Activated CD8-positive, alpha-beta memory T cell treated with anti-CD3 and anti-CD28 coated beads, Interleukin-2, amount 50 U/mL, for 4 hours (primary cell): ENCODE results near the gene PLA2G2A.
"Not testable (repeated sequence)": the region's sequence is repeated elsewhere in the genome, so short reads cannot be mapped to it uniquely, and the experiment has no call there.

Experiments used
- DNase-seq: peaks from one replicate; pipeline ENCODE4 v3.0.0-alpha.2; 2020

Gene PLA2G2A

GRCh38 chr1:19971664-19972063 lies 7.8 kb downstream of the PLA2G2A start:
- no peak for DNase-seq

- DNase-seq: no peak
Observed at GRCh38 chr1:19969898-19970660, 9.3 kb downstream of the PLA2G2A start.

GRCh38 chr1:19967808-19968207 lies 11.6 kb downstream of the PLA2G2A start:
- no peak for DNase-seq

DNA sequence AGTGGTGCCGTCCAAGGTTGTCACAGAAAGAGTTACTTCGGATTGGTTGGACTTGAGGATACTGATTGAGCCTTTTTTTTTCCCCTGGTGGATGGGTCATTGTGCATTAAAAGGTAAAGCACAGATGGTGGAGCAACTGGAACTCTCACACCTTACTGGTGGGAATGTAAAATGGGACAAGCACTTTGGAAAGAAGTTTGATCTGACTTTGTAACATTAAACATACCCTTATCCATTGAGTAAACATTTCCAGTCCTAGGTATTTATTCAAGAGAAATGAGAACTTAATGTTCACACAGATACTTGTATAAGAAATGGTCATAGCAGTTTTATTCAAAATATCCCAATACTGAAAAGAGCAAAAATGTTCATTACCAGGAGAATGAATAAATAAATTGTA lies 14.9 kb downstream of the PLA2G2A start:
- no peak for DNase-seq

DNA sequence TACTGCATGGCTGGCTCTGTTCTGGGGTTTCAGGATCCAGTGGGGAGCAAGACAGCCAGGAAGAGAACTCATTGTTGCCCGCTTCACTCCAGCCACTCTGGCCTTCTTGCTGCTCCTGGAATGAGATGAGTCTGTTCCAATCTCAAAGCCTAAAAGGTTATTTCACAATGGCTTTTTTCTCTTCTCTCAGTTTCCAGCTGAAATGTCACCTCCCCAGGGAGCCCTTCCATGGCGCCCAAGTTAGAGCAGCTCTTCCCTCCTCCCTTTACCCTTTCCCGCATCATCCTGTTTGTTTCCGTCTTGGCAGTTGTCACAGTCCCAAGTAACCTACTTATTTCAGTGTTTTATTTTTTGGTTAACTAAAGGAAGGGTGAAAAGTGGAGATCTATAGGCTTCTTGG lies 15.8 kb downstream of the PLA2G2A start:
- no peak for DNase-seq

- no peak for DNase-seq
Observed at GRCh38 chr1:19960591-19960990, 18.8 kb downstream of the PLA2G2A start.

DNA sequence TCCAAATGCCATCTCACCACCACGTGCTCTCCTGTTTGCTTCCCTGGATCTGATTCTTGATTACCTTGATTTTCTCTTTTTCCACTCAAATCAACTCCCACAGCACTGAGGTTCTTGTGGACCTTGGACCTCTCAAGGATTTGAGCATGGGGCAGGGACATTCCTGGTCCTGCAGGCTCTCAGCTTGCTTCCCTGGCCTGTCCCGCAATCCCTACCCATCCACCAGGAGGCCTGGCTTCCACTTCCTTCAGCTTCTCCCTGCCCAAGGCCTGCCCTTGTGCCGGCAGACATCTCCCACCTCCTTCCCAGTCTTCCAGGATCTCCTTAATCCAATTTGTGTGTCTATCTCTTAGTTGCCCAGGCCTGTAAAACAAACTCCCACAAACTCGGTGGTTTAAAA lies 21.6 kb downstream of the PLA2G2A start:
- no peak for DNase-seq

- no peak for DNase-seq
Observed at GRCh38 chr1:19955534-19956170, 23.8 kb downstream of the PLA2G2A start.

DNA sequence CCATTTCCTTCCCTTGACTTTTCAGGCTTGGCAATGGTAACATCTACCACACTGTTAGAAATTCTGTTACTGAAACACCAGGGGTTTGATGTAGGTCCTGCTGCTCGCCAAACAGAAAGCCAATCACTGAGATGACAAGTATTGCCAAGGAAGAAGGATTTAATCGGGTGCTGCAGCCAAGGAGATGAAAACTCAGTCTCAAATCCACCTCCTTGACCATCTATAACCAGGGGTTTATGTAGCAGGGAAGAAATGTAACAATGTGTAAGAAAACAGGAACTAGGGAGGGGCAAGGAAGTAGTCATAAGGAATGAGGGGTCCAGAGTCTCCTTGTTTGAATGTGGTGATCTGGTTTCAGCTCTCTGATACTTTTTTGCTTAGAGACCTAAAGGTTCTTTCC lies 25.4 kb downstream of the PLA2G2A start:
- DNase-seq: no peak

GRCh38 chr1:19949016-19949415 lies 30.4 kb downstream of the PLA2G2A start:
- no peak for DNase-seq

GRCh38 chr1:19946971-19947370 lies 32.4 kb downstream of the PLA2G2A start:
- no peak for DNase-seq

- DNase-seq: no peak
Observed at GRCh38 chr1:19946331-19946751, 33.1 kb downstream of the PLA2G2A start.

GRCh38 chr1:19945914-19946313 lies 33.5 kb downstream of the PLA2G2A start:
- no peak for DNase-seq

DNA sequence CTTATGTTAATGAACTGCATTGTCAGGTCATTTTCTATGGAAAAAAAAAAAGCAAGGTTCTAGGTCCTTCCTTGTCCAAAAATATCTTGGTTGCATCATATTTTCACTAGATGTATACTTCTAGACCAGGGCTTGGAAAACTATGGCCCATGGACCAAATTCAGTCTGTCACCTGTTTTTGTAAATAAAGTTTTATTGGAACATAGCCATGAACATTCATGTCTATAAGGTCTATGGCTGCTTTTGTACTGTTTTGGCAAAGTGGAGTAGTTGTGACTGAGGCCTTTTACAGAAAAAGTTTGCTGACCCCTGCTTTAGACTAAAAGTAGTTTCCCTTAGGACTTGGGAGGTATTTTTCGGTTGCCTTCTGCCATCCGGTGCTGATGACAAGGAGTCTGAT lies 36.8 kb downstream of the PLA2G2A start:
- no peak for DNase-seq

DNA sequence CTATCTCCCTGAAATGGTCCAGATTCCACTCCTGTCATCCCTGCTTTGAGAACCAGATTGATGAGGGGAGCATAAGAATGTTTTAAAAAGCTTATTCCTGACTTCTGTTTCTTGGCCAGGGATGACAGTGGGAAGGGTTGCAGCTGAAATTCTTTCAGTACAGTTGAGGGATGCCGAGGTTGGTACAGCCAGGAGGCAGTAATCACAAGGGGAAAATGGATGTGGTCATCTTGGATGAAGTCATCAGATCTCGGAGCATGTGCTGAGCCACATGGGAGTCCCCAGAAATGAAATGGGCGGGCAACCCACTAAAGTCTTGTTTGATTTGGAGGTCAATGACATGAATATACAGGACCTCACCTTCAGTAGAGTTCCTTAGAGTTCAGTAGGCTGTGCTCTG lies 37.3 kb downstream of the PLA2G2A start:
- DNase-seq: no peak

- no peak for DNase-seq
Observed at GRCh38 chr1:19941206-19941568, 38.2 kb downstream of the PLA2G2A start.

GRCh38 chr1:19940486-19941205 lies 38.8 kb downstream of the PLA2G2A start:
- DNase-seq: no peak

GRCh38 chr1:19938472-19938871 lies 40.9 kb downstream of the PLA2G2A start:
- no peak for DNase-seq

DNA sequence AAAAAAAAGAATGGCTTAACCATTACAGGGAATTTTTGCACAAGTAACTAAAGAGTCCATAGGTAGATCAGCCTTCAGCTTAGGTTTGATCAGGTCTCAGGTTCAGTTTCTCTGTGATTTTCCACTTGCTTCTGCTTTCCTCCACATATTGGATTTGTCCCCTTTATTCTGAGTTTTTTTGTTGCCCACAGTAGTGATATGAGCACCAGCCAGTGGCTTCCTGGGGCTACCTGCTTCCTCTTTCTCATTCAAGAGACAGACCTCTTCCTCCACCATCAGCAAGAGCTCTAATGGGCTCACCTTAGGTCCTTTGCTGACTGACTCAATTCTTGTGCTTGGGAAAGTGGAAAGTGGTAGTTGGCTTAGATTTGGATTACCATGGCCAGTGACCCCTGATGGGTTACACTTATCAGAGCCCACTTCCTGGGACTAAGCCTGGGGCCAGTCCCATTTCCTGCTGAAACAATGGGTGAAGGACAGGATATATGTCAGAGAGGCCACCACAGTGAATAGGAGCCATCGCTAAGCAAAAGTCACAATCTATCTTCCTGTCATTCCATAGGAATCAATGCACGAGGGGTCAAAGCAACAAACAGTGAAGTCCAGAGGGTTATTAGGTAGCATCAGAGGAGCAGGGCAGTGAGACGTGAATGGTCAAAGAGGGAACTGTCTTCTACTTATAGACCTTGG lies 43.2 kb downstream of the PLA2G2A start:
- no peak for DNase-seq

DNA sequence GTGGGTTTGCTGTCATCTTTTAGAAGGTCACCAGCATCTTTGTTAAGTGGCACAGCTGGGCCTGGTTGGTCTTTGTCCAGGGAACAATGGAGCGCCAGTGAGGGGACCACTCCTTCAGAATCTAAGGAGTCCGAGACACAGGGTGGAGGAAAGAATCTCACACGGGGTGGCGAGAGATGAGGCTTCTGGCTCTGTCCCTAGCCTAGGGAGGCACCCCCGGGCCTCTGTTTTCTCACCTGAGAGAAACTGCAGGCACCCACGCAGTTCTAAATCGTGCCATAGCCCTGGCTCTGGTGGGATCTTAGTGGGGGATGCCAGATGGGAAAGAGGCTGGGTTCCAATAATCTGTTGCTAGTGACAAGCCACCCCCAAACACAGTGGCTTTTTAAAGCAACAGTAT lies 45.1 kb downstream of the PLA2G2A start:
- no peak for DNase-seq

DNA sequence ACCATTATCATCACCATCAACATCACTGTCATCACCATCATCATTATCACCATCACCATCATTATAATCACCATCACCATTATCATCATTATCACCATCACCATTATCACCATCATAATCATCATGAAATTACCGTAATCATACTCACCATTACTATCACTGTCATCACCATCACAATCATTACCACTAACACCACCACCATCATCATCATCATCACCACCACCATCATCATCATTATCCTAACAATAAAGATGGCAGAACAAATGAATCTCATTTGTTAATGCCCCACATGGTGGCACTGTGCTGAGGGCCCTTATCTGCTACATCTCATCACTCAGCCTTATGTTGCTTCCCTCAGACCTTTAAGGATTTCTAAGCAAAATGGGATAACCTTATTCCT lies 46.6 kb downstream of the PLA2G2A start:
- DNase-seq: no peak

- DNase-seq: not testable (repeated sequence)
Observed at GRCh38 chr1:19927130-19927421, 52.3 kb downstream of the PLA2G2A start.

GRCh38 chr1:19926296-19927129 lies 52.9 kb downstream of the PLA2G2A start:
- DNase-seq: no peak
